ENCODE results near the gene MTA1.
A peak's percentile ranks its signal among the peaks of the same experiment; 100 is the strongest.

The MTA1 gene

DNA sequence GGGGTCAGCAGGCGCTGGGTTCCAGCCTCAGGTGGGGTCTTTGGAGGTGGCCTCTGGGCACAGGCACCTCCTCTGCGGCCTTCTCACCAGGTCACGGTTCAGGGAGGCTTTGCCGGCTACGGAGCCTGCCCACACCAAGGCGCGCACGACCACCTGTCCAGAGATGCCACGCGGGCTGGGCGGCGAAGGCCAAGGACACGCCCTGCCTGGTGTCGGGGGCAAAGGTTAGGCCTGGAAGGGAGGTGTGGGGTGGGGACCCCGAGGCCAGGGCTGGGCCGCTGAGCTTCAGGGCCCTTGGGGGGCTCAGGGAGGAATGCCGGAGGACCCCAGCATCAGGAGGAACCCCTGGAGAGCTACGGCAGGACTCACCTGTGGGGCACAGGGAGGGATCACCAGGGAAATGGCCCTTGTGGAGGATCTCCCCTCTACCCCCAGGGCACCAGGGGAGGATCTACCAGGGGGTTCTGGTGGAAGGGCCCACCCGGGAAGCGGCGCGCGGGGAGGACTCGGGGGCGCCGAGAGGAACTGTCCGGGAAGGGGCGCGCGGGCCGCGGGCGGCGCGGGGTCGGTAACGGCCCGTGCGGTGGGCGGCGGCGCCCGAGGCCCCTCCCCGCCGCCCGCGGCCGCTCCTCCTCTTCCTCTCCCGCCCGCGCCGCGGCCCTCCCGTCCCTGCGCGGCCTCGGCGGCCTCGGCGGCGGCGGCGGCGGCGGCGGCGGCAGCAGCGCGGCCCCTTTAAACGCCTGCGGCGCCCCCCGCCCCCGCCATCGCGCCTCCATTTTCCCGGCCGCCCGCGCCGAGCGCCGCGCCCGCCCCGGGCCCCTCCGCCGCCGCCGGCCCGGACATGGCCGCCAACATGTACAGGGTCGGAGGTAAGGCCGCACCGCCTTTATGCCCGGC is at the start of gene MTA1:
Gene MTA1, plus strand, starts transcription at position 633 of the 897 bp plus-strand sequence. Its CDS starts 209 bp downstream, at position 842.
- no peak for DNase-seq (ENCODE audit: low read depth)
- H3K4me3 ChIP-seq (ENCODE audit: low read depth, low read length): peak within 1 kb of the TSS; percentile 92
- TF ChIP-seq, protein P1, sequence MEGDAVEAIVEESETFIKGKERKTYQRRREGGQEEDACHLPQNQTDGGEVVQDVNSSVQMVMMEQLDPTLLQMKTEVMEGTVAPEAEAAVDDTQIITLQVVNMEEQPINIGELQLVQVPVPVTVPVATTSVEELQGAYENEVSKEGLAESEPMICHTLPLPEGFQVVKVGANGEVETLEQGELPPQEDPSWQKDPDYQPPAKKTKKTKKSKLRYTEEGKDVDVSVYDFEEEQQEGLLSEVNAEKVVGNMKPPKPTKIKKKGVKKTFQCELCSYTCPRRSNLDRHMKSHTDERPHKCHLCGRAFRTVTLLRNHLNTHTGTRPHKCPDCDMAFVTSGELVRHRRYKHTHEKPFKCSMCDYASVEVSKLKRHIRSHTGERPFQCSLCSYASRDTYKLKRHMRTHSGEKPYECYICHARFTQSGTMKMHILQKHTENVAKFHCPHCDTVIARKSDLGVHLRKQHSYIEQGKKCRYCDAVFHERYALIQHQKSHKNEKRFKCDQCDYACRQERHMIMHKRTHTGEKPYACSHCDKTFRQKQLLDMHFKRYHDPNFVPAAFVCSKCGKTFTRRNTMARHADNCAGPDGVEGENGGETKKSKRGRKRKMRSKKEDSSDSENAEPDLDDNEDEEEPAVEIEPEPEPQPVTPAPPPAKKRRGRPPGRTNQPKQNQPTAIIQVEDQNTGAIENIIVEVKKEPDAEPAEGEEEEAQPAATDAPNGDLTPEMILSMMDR (IDR thresholded peaks at IDR 0.05; ENCODE audit: low read depth, low read length, missing control alignments): no peak

DNA sequence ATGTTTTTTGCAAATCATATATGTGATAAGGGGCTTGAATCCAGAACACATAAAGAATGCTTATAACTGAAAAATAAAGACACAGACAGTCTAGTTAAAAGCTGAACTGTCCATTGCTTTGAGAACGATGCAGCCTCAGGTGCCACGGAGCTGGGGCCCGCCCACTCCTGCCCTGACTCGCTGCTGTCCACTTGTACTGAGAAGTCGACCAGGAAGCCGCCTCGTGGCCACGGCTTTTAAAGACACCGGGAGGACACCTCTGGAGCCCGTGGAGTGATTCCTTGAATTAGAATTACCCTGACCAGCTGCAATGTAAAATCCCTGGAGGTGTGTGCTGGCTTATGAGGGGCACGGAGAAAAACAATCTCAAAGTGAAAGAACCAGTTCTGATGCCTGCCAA is 45.2 kb upstream of the MTA1 start:
- TF ChIP-seq, protein P1 (IDR thresholded peaks at IDR 0.05; ENCODE audit: low read depth, low read length, missing control alignments): no peak
- no peak for DNase-seq (ENCODE audit: low read depth)
- no peak overlapping the region for H3K4me3 ChIP-seq (ENCODE audit: low read depth, low read length)

DNA sequence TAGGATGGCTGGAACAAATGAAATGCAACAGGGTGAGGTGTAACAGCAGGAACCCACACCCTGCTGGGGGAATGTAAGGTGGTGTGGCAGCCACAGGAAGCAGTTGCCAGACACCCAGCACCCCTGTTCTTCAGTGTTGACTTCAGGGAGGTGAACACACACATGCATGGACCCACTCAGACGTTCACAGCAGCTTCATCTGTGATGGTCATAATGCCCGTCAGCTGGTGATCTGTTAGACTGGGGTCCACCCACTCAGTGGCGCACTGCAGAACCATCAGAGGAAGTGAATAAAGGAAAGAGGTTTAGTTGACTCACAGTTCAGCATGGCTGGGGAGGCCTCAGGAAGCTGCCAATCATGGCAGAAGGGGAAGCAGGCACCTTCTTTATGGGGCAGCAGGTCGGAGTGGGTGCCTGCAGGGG is 44.0 kb upstream of the MTA1 start:
- no peak overlapping the region for H3K4me3 ChIP-seq (ENCODE audit: low read depth, low read length)
- no peak for DNase-seq (ENCODE audit: low read depth)
- TF ChIP-seq, protein P1 (IDR thresholded peaks at IDR 0.05; ENCODE audit: low read depth, low read length, missing control alignments): no peak

DNA sequence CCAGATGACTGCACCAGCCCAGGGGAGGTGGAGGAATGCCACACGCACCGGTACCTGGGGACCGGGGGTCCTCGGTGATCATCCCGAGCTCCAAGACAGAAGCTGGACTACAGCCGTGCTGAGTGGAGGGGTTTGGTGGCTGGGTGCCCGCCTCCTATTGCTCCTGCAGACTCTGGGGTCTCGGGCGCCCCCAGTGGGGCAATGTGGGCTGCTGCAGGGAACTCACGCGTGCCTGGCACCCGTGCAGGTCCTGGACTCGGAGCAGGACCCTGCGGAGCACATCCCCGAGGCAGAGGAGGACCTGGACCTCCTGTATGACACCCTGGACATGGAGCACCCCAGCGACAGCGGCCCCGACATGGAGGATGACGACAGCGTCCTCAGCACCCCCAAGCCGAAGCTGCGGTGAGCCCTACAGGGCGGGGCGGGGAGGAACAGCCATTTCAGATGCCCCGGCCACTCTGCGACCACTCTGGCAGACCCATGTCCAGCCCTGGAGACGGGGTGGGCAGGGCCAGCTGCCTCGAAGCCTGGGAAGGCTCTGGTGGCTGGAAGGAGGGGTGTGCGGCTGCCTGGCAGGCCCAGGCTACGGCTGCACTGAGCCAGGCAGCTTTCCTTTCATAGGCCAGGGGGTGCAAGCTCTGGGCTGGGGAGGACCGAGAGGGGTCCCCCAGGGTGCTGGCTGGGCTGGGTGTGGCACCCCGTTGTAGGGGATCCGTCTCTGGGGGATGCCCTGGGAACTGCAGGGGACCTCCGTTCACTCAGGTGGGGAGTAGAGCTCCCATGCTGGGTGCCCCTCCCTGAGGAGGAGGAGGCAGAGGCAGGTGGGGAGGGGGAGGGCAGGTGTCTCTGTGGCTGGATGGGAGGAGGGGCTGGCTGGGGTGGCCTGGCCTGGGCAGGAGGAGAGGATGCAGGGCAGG is 42.8 kb upstream of the MTA1 start:
- no peak for DNase-seq (ENCODE audit: low read depth)
- TF ChIP-seq, protein P1 (IDR thresholded peaks at IDR 0.05; ENCODE audit: low read depth, low read length, missing control alignments): peak; percentile 13
- H3K4me3 ChIP-seq (ENCODE audit: low read depth, low read length): no peak overlapping the region

DNA sequence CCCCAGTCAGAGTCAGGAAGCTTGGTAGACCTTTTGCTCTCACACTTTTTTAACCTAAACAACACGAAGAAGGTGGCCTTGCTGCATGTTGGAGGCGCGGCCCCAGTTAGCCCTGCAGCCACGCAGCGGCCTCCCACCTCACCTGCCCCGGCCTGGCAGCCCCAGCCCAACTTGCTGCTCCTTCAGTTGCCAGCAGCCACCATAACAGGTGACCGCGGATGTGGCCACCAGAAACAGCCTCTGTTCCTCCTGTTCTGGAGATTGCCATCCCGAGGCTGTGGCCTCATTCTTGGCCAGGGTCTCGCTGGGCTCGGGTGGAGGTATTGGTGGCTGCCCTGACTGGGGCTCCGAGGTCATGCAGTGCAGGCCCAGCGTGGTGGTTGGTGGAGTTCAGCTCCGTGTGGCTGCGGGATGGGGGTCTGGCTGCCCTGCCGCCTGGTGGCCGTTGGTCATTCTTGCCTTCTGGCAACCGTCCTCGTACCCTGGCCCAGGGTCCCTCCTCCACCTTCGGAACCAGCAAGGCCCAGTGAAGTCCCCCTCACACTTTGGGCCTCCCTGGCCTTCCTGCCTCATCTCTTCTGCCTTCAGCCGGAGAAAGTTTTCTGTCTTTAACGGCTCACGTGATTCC is 42.0 kb upstream of the MTA1 start:
- H3K4me3 ChIP-seq (ENCODE audit: low read depth, low read length): no peak overlapping the region
- DNase-seq (ENCODE audit: low read depth): no peak
- TF ChIP-seq, protein P1 (IDR thresholded peaks at IDR 0.05; ENCODE audit: low read depth, low read length, missing control alignments): no peak

GRCh38 chr14:105378199-105378598 is 41.4 kb upstream of the MTA1 start:
- TF ChIP-seq, protein P1 (IDR thresholded peaks at IDR 0.05; ENCODE audit: low read depth, low read length, missing control alignments): no peak
- no peak overlapping the region for H3K4me3 ChIP-seq (ENCODE audit: low read depth, low read length)
- no peak for DNase-seq (ENCODE audit: low read depth)
